Forelimb muscle (tissue), 1 donor: Measurements from ENCODE around the gene DSCAML1. TPM values are rescaled to one million over a fixed set of nuclear protein-coding genes. Genes with fewer than 3 reads are reported as not detected.

Experiments used
- DNase-seq: peaks from one replicate; pipeline ENCODE4 v3.0.0-alpha.2; 2013; ENCODE audit warnings: low read depth
- polyA plus RNA-seq: library from polyadenylated mRNA; unstranded; fragments of 120-200 nt; gene quantifications from one replicate; pipeline ENCODE4 v1.2.1, GENCODE V29; 2013; ENCODE audit not compliant: insufficient read length

Gene DSCAML1
- polyA plus RNA-seq, 1 donor: 0.63 TPM

DNA sequence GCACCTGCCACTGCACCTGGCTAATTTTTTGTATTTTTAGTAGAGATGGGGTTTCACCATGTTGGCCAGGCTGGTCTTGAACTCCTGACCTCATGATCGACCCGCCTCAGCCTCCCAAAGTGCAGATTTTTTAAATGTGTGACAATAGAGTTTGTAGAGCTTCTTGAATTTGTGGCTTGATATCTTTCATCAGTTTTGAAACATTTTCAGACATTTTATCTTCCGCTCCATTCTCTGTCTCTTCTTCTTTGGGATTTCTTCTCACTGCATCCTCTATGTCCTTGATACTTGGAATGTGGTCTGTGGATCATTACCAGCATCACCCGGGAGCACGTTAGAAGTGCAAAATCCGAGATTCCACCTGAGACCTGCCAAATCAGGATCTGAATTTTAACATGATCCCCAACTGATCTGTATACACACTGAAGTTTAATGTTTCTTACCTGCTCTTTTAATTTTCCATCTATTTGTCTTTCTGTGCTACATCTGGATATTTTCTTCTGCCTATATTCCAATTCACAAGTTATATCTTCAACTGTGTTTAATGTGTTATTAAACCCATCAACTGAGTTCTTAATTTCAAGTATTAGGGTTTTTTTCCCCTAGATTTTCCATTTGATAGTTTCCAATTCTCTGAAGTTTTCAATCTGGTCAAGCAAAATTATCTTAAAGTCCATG is 343.0 kb downstream of the DSCAML1 start:
- DNase-seq: no peak

DNA sequence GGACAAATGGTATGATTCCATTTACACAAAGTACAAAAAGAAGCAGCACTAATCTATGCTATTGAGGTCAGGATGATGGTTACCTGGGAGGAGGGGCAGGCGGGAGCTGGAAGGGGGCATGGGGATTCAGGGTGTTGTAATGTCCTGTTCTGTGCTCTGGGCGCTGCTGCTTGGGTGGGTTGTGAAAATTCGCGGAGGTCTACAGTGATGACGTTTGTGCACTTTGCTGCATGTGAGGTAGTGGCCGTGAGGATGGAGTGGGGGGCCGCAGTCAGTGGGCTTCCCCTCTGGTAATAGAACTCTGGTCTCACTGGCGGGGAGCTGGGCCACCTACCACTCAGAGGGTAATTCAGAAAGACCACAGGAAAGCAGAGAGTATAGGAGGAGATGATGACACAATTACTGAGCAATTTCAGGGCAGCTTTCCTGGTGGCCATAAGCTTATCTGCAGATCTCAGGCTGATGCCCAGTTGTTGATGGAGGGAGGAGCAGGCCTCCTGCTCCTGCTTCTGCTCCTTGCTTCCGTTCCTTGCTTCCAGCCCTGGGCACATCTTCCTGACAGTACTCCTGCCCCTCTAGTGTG is 347.8 kb downstream of the DSCAML1 start:
- no peak for DNase-seq

DNA sequence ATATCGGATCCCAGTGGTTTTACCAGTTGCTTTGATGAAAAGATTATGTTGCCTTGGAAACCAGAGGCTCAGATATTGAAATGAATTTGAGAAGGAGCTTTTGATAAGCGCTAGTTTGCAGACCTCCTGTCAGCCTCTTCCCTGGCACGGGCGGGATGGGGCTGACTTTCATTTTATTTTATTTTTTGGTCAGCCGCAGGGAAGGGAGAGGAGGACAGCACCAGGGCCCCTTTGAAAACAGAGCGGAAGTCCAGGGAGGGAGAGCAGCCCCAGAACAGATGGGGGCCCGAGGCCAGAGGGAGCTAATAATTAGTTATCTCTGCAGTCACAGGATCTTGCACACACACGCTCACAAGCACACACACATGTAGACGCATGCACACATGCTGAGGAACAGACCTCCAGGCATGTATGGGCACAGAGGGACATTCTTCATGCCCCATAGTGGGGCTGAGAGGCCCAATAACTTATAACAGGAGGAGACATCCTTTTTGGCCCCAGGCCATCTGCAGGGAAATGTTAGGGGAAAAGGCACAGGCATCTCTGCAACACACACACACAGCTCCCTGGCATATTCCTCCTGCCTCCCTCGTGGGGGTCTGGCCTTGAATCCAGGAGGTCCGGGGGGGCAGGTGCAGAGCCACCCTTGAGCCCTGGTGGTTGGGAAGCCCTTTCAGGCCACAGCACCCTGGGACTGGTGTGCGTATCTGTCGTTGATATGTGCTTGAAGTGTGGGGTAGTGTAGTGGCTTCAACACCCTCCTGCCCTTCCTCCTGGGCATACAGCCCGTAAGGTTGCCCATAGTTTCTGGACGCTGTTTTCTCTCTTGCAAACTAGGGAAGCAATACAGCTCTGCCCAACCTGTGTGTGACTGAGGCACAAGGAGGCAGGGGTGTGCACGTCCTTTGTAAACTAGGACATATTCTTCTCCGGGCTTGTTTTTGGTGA is 352.0 kb downstream of the DSCAML1 start:
- no peak for DNase-seq

DNA sequence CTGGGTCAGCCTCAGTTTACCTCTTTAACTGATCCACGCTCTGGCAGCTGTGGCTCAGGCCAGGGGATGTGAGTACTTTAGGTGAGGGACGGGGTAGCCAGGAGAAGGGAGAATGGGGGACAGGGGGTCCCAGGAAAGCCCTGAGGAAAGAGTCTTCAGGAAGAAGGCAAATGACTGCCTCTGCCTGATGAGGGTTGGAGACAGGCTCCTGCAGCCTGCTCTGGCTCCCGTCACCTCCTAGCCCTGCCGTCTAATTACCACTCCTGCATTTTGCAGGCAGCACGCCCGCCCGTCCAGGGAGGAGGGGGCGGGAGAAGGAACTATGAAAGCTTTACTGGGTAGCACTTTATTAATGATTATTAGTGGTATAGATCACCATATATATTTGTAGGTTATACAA is 352.8 kb downstream of the DSCAML1 start:
- DNase-seq: no peak

DNA sequence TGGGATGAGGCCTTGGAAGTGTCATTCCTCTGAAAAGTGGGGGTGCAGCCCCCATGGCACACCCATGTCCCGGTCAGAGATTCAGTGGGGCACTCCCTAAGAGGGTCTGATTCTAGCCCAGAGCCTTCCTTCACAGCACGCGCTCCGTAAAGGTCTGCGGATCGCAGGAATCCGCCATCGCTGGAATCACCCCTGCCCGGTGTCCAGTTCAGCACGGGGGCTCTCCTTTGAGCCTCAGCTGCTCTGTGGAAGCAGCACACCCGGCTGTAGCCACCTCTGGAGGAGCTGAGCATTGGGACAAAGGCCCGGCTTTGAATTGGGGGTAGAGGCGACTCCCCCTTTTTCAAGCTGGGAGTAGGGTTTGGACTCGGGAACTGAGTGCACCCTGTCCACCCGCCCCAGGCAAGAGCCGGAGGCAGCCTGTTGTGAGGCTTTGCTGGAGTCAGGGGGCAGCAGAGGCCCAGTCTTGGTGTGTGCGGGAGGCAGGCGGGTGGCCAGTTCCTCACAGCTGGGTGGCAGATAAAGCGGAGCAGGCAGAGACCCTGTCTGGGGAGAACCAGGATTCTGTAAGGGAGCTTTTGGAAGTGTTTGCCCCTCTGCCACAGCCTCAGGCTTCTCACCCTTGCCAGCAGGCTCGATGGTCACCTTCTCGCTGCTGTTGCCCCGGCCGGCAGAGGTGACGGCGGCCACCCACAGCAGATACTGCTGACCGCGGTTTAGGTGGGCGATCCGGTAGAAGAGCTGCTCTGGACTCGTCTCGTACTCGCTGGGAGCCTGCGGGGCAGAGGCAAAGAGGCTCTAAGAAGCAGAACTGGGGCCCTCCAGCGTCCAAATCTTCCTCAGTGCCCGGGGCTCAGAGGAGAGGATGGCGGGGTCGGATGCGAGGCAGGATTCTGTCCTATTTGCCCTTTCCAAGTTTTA is 353.5 kb downstream of the DSCAML1 start:
- DNase-seq: no peak

DNA sequence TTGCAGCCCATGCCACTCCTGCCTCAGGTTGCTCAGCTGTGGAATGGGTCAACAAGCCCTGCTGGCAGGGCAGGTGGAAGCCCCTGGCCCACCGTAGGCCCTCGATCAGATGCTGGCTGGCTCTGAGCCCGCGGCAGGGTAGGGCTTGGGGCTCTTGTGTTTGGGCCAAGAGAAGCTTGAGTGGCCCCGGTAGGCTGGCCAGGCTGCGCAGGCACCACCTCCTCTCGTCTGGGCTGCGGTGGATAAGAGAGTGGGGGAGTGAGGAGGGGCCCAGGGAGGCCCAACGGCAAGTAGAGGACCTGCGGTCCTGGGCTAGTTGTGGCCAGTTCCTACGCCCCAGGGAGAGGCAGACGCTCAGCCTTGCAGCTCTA is 354.2 kb downstream of the DSCAML1 start:
- DNase-seq: no peak

DNA sequence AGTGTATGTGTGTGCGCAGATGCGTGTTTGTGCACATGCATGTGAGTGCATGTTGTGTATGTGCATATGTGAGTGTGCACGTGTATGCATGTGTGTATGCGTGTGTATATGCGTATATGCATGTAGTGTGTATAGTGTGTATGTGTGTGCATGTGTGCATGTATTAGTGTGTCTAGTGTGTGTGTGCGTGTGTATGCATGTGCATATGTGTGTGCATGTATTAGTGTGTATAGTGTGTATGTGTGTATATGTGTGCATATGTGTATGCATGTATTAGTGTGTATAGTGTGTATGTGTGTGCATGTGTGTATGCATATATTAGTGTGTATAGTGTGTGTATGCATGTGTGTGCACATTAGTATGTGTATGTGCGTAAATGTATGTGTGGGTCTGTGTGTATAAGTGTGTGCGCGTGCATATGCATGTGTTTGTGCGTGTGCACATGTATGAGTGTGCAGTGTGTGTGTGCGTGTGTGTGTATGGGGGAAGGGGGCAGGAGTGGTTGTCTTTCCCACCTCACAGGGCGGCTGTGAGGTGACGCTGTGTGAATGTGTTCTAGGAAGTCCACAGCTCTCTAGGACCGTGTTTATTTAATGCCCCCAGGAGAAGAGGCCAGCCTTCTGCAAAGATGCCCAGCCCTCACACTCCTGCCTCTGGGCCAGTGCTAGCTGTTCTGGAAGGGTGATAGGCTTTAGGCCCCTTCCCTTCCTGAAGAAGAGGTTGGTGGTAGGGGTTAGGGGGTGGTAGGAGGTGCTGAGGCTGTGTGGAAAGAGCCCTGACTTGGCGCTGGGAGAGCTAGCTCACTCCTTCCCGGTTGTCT is 354.8 kb downstream of the DSCAML1 start:
- DNase-seq: no peak

DNA sequence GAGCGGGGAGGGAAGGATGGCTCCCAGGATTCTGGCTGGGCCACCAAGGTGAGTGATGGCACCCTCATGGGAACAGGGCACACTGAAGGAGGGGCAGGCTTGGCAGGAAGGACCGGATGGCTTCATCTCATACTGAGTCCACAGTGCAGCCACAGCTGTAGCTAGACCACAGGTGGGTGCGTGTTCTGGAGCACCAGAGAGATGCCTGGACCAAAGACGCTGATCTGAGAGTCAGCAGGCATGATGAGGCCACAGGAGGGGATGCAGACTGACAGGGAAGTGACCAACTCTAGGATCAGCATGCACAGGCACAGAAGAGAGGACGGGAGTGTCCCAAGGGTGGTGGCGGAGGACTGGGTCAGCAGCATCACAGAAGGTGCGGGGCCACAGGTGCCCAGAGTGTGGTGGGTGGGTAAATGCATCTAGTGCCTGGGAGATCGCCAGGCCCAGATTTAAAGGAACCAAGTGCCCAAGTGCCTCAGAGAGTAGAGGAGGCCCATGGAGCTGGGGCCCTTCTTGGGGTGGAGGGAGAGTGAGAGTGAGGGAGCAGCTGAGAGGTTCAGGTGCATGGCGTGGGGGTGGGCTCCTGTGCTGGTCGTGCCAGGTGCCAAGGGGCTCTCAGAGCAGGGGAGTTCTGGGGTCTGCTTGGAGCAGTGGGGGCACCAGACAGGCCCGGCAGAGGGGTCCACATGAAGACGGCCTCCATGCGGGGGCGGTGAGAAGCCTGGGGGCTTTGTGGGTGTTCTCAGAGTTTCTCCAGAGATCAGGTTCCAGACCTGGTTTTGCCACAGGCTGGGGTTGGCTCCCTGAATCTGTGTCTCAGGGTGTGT is 355.7 kb downstream of the DSCAML1 start:
- DNase-seq: no peak

DNA sequence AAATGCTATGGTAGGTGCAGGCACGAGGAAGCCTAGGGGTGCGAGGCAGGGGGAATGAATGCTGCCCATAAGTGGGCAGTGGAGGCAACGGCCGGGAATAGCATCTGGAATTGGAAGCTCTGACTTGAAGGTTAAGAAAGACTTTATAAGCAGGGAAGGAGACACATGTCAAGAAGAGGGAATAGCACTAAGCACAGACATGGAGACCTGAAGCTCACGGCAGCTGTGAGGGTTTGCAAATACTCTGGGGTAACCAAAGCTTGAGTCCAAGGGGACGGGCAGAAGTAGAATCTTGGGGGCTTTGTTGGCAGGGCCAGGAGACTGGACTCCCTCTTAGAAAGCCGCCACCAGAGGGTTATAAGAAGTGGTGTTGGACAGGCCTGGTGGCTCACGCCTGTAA is 356.8 kb downstream of the DSCAML1 start:
- no peak for DNase-seq

DNA sequence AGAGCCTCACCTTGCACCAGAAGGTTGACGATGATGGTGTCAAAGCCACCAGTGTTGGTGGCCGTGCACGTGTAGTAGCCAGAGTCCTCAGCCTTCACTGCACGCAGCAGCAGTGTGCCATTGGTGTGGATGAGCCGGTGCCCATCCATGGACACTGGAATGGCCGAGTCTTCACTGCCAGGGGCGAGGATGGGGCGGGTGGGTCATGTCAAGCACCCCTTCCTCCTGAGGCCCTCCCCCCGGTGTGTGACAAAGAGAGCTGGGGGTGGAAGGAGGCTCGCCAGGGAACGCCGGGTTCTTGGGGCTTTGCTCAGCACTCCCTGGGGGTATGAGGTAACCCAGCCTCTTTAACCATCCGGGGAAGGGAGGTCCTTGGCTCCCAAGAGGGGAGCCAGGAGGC is 357.8 kb downstream of the DSCAML1 start:
- no peak for DNase-seq

DNA sequence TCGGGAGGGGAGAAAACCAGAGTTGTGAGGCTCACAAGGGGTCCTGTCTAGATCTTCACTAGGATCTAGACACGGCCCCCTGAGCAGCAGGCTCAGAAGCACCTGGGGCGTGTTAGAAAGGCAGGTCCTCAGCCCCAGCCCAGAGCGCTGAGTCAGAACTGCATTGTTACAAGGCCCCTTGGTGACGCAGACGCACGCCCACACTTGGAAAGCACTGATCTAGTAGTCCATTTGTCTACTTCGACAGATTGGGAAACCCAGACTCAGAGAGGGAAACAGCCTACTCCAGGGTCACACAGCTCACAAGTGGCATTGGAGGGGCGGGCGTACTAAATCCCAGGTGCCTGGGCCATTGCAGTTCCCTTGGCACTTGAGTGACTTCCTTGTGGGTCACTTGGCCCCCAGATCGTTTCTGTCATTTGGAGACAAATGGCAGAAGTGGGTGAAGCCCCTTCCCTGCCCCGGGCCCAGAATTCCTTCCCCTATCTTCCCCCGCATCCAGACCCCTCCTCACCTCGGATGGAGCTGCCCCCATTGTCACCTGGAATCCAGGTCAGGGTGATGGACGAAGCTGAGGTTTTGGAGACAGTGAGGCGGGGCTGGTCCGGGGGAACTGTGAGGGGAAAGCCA is 358.5 kb downstream of the DSCAML1 start:
- DNase-seq: no peak

DNA sequence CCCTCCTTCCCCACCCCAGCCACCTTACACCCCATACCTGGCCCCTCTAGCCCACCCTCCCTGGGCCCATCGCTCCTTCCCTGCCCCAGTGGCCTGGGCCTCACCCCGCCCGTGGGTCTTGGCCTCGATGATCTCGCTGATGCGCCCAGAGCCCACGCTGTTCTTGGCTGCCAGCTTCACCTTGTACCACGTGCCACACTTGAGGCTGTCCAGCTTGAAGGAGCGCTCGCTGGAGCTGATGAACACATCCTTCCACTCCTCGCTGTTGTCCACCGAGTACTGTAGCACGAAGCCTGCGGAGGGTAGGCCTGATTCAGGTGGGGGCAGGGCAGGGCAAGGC is 359.3 kb downstream of the DSCAML1 start:
- DNase-seq: no peak

DNA sequence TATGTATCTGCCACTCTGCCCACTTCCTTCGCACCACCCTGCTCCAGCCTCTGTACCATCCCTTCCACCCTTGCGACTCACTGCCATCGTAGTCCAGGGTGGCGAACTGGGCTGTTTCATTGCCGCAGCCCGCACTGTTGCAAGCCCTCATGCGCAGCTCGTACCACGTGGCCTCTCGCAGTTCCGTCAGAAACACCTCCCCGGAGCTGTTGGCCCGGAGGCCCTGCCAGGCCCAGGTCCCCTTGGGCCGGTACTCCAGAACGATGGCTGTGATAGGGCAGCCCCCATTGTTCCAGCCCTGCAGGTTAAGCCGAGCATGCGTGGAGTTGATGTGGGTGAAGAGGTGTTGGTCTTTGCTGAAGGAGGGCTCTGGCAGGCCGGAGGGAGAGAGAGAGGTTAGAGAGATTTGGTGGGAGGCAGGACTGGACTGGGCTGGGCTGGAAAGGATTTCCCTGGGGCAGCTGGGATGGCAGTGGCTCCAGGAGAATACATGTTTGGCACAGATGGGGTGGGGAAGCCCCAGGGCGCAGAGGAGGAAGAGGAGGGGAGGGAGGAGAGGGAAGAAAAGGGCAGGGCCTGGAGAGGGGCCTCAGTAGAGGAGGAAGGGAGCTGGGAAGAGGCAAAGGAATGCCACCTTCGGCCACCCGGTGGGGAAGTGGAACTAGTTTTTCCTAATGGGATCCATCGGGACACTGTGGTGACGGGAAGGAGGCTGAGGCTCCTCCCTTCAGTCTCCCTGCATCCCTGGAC is 359.8 kb downstream of the DSCAML1 start:
- DNase-seq: no peak

DNA sequence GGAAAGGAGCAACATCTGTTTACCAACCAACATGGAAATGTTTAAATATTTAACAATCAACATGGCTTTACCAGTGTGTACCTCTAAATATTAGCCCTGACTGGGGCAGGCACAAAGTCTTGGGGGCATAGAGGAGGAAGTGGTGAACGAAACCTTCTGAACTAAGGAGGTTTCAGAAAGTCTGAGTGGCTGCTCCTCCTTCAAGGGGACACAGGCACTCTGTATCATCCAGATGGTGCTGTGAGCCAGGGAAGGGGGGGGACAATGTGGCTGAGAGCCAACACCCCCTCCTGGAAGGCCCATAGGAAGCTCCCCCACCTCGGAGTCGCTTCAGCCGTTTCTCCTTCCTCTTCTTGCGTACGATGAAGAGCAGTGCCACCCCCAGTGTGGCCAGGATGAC is 361.7 kb downstream of the DSCAML1 start:
- DNase-seq: no peak

DNA sequence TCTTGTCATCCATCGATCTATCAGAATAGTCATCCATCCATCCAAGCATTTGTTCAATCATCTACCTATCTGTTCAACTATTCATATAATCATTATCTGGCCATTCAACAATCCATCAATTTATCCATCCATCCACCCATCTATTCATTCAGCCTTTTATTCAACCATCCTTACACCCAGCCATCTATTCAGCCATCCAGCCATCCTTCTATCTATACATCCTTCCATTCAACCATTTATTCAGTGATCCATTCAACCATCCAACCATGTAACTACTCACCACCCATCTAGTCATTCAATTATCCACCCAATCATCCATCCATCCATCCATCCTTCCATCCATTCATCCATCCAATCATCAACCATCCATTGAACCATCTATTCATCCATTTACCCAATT is 362.5 kb downstream of the DSCAML1 start:
- DNase-seq: no peak

DNA sequence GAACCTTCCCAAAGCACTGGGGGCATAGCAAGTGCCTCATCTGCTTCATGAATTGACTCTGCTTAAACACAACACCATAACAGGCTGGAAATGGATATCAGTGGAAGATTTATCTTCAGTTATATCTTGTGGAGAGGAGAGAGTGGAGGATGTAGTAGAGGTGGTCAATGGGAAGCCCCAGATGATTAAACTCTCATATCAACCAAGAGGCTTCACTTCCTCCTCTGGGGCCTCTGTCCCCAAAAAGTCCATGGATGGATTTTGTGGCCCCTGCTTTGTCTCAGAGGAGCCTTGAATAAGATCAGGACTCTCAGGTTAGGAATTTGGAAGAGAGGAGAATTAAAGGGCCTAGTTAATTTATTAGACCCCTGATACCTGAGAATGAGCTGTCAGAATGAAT is 363.3 kb downstream of the DSCAML1 start:
- no peak for DNase-seq

DNA sequence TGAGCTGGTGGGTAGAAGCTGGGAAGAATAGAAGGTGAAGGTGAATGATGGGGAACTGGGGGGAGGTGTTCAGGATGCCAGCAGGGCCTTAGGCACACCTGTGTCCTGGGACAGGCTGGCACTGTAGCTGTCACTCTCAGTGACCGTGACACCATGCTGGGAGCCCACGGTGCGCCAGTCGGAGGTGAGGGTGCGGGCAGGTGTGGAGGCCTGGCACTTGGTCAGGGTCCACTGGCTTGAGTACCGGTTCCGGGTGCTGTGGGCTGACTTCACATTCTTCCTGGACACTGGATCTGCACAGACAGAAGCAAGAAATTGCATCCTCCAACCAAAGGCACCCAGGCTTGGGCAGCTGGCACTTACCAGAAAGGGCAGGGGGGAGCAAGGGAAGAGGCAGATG is 365.6 kb downstream of the DSCAML1 start:
- no peak for DNase-seq

DNA sequence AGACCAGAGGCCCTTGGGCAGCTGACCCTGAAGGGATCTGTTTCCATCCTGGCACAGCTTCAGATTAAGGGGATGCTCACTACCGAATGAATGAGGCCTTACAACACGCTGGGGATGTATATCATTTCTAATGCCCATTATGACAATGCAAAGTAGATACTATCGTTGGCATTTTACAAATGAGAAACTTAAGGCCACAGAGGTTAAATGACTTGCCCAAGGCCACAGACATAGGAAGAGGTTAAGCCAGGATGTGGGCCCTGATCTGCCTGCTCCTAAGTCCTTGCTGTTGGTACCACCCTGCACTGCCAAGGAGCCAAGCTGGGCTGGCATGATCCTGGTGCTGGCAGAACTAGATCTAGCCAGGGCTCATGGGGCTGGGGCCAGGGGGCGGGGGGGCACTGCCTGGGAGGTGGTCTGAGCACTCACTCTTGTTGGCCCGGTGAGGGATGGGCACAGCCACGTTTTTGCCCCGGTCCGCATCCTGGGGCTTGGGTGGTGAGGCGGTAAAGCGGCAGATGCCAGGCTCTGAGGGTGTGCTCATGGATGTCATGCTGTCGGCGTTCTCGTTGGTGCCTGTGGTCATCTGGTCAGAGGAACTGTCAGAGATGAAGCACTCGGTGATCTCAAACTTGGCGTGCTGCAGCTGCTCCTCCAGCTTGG is 366.6 kb downstream of the DSCAML1 start:
- DNase-seq: no peak
